D721Med (cell line): ENCODE results near the gene RGS7.
A peak's percentile ranks its signal among the peaks of the same experiment; 100 is the strongest.
"Not testable (repeated sequence)": the region's sequence is repeated elsewhere in the genome, so short reads cannot be mapped to it uniquely, and the experiment has no call there.

Experiments used
- DNase-seq: peaks from one replicate; pipeline ENCODE4 v3.0.0; 2011; ENCODE audit warnings: low spot score; ENCODE audit not compliant: insufficient read length
- FAIRE-seq: peaks from 2 replicates; lab custom pipeline; 2011; peaks lifted over from hg19 to GRCh38; lab: Jason Lieb, UNC
- TF ChIP-seq, protein P1 (sequence below): IDR thresholded peaks from 2 replicates; pipeline ENCODE4 v1.5.1; 2012; ENCODE audit warnings: mild to moderate bottlenecking, control low read depth; ENCODE audit not compliant: insufficient read depth; ENCODE audit errors: missing control alignments

Gene RGS7

DNA sequence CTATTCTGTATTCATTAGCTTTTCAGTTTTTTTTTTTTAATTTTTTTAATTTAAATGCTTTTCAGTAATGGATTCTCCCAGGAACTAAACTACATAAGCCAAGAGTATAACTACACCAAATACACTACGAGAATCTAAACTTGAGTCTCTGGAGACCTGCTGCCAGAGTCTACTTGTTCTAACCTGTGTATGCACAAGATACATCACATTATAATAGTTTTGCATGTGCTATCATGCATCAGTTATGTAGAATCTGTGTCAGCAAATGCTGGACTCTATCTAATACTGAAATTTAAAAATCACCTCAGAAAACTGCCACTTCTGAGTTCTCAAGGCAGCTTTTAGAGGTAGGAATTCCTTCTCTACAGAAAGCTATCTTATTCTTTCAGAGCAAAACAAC, 598.7 kb downstream of the RGS7 start:
- no peak for FAIRE-seq
- DNase-seq: no peak
- TF ChIP-seq, protein P1, sequence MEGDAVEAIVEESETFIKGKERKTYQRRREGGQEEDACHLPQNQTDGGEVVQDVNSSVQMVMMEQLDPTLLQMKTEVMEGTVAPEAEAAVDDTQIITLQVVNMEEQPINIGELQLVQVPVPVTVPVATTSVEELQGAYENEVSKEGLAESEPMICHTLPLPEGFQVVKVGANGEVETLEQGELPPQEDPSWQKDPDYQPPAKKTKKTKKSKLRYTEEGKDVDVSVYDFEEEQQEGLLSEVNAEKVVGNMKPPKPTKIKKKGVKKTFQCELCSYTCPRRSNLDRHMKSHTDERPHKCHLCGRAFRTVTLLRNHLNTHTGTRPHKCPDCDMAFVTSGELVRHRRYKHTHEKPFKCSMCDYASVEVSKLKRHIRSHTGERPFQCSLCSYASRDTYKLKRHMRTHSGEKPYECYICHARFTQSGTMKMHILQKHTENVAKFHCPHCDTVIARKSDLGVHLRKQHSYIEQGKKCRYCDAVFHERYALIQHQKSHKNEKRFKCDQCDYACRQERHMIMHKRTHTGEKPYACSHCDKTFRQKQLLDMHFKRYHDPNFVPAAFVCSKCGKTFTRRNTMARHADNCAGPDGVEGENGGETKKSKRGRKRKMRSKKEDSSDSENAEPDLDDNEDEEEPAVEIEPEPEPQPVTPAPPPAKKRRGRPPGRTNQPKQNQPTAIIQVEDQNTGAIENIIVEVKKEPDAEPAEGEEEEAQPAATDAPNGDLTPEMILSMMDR: no peak

DNA sequence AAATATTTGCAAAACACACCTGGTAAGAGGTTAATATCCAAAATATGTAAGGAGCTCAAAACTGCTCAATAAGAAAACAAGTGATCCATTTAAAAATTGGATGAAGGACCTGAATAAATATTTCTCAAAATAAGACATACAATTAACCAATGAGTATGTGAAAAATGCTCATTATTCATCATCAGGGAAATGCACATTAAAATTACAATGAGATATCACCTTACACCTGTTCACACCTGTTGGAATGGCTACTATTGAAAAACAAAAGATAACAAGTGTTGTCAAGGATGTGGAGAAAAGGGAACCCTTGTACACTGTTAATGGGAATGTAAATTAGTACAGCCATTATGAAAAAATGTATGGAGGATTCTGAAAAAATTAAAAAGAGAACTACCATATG, 609.1 kb downstream of the RGS7 start:
- TF ChIP-seq, protein P1: no peak
- peak; percentile 80 for FAIRE-seq
- no peak for DNase-seq

DNA sequence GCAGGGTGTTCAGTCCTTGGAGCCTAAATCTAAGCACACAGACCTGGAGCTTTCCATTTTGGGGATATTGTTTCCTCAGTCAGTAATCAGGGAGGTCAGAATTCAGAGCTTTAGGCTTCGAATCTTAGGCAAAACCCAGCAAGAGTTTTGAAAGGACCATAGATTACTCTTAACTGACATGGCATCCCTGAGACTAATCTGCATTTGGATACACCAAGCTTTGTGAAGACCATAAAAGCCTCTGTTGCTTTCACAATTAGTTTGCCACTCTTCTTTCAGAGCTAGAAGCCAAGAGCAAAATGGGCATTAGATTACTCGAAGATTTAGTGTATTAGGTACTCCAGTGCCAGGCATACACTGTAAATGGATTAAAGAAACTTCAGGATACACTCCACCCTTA, 613.3 kb downstream of the RGS7 start:
- TF ChIP-seq, protein P1: no peak
- FAIRE-seq (no peak), DNase-seq (no peak)

DNA sequence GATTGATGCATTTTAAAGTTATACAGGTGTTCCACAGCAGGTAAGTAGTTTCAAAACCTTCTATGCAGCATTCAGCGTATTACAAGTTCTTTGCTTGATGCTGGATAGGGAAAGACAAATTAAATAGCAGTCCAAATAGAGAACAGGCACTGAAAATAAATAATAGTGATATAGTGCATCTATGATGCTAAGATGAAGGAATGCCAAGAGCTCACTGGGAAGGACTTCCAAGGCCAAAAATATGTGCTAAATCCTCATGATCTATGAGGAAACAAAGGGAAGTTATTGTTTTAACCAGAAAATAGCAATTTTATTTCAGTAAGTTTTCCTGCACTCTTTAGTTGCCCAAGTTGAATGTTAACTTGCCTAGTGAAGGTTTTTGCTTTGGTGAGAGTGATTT, 617.3 kb downstream of the RGS7 start:
- DNase-seq: no peak
- FAIRE-seq: no peak
- TF ChIP-seq, protein P1: no peak

DNA sequence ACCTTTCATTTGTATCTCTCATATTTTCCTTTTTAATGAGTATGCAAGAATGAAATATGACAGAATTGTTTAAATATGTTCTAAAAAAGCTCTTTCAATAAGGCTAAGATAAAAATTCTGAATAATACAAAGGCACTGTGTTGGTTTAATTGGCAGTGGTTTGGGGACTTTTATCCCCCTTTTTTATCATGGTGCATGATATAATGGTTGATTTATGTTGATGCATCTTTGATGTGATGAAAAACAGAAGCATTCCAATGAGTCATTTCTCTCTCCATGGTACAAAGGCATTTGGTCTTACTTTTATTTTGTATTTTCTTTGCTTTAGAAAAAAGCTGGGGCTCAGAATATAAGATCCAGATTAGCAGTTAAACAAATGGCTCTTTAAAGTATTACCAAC, 617.9 kb downstream of the RGS7 start:
- TF ChIP-seq, protein P1: no peak

DNA sequence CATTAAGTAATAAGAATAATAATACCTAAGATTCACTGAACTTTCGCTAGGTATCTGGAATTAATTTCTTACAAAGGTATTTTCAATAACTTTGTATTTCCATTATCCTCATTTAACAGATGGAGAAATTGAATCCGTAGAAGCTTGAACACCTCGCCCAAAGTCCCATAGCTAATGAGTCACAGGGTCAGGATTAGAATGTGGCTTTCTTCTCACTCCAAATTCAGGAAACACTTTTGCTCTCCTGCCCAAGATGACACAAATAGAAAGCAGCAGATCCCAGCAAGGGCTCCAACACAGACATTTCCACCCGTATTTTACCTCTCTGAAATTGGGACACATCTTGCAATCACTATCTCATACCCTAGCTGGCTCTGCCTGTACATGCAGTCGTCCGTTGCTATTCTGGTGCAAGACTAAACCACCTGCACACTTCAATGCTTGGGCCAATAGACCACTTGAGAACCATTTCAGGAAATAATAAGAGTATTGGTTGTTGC, 619.2 kb downstream of the RGS7 start:
- no peak for DNase-seq
- TF ChIP-seq, protein P1: no peak
- no peak for FAIRE-seq

More for the DNA sequence above, 617.9 kb downstream of the RGS7 start:
- DNase-seq: no peak
- peak; percentile 44 for FAIRE-seq

DNA sequence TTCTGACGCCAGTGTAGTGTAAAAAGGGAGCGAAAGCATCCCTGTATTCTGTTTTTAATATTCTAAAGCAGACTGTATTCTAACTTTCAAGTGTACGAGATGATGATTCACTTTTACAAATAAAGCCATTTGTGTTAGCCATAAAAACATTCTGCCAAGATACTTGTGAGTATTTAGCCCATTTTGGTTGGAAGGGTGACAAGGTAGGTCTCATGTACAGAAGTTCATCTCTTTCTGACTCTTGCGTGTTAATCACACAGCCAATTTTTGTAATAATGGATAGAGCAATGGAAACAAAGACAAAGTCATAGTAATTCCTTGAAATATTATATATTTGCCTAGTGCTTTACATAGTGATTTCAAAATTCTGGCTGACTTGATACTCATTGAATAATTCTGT, 619.7 kb downstream of the RGS7 start:
- TF ChIP-seq, protein P1: no peak
- no peak for DNase-seq
- no peak for FAIRE-seq

DNA sequence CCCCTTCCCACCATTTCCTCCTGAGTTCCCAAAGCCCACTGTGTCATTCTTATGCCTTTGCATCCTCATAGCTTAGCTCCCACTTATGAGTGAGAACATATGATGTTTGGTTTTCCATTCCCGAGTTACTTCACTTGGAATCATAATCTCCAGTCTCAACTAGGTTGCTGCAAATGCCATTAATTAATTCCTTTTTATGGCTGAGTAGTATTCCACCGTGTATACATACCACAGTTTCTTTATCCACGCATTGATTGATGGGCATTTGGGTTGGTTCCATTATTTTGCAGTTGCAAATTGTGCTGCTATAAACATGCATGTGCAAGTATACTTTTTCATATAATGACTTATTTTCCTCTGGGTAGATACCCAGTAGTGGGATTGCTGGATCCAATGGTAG, 622.3 kb downstream of the RGS7 start:
- DNase-seq, FAIRE-seq: not testable (repeated sequence)
